Neural progenitor cell (in vitro differentiated cells): ENCODE results near the gene PRSS50. TPM values are rescaled to one million over a fixed set of nuclear protein-coding genes. Genes with fewer than 3 reads are reported as not detected.

Source experiments
- DNase-seq: peaks from one replicate; pipeline ENCODE4 v3.0.0-alpha.2; 2016; ENCODE audit warnings: low spot score
- H2AFZ ChIP-seq: fragments of 200-600 bp; sonication (generic); replicated peaks from 2 replicates; pipeline ENCODE4 v1.6.1; 2016; ENCODE audit warnings: antibody characterized with exemption
- H3F3A ChIP-seq: fragments of 200-600 bp; sonication (generic); 2 replicates; pipeline ENCODE4 v1.6.1; 2016; ENCODE audit warnings: antibody characterized with exemption, low read depth
- H3K27ac ChIP-seq: fragments of 200-600 bp; sonication (generic); 2 replicates; pipeline ENCODE4 v1.5.1; 2016; ENCODE audit warnings: mild to moderate bottlenecking
- H3K27me3 ChIP-seq: fragments of 200-600 bp; sonication (generic); 2 replicates; pipeline ENCODE4 v1.6.1; 2016; ENCODE audit warnings: mild to moderate bottlenecking, moderate library complexity
- H3K36me3 ChIP-seq: fragments of 200-600 bp; sonication (generic); 2 replicates; pipeline ENCODE4 v1.5.1; 2016
- H3K4me1 ChIP-seq: fragments of 200-600 bp; sonication (generic); 2 replicates; pipeline ENCODE4 v1.6.1; 2016; ENCODE audit warnings: mixed run types
- H3K4me2 ChIP-seq: fragments of 200-600 bp; sonication (generic); 2 replicates; pipeline ENCODE4 v1.6.1; 2016
- H3K4me3 ChIP-seq: fragments of 200-600 bp; sonication (generic); 2 replicates; pipeline ENCODE4 v1.5.1; 2016
- H3K79me2 ChIP-seq: fragments of 200-600 bp; sonication (generic); 2 replicates; pipeline ENCODE4 v1.6.1; 2016; ENCODE audit warnings: low read depth
- H3K9ac ChIP-seq: fragments of 200-600 bp; sonication (generic); 2 replicates; pipeline ENCODE4 v1.6.1; 2016
- H3K9me3 ChIP-seq: fragments of 200-600 bp; sonication (generic); 2 replicates; pipeline ENCODE4 v1.5.1; 2016; ENCODE audit warnings: low read depth
- H4K20me1 ChIP-seq: fragments of 200-600 bp; sonication (generic); 2 replicates; pipeline ENCODE4 v1.6.1; 2016; ENCODE audit warnings: low read depth
- H3K27ac Mint-ChIP-seq: 3 replicates; pipeline ENCODE4 v1.8.0; 2021; ENCODE audit warnings: mixed read lengths
- H3K27me3 Mint-ChIP-seq: 2 replicates; pipeline ENCODE4 v1.8.0; 2022; ENCODE audit warnings: low read depth, mild to moderate bottlenecking, inconsistent platforms, moderate library complexity, mixed read lengths; ENCODE audit not compliant: insufficient read depth
- H3K36me3 Mint-ChIP-seq: 3 replicates; pipeline ENCODE4 v1.8.0; 2021; ENCODE audit warnings: mixed read lengths
- H3K4me1 Mint-ChIP-seq: 3 replicates; pipeline ENCODE4 v1.8.0; 2021; ENCODE audit warnings: mixed read lengths
- H3K4me3 Mint-ChIP-seq: 3 replicates; pipeline ENCODE4 v1.8.0; 2021; ENCODE audit warnings: mild to moderate bottlenecking, moderate library complexity, mixed read lengths
- H3K9me3 Mint-ChIP-seq: 3 replicates; pipeline ENCODE4 v1.8.0; 2020; ENCODE audit warnings: mixed read lengths
- EZH2 ChIP-seq: fragments of 200-600 bp; sonication (generic); IDR thresholded peaks from 2 replicates; pipeline ENCODE4 v1.6.1; 2017; ENCODE audit warnings: antibody characterized with exemption, mild to moderate bottlenecking, moderate library complexity
- EZH2phosphoT487 ChIP-seq: fragments of 200-600 bp; sonication (generic); IDR thresholded peaks from 2 replicates; pipeline ENCODE4 v1.6.1; 2017; ENCODE audit warnings: antibody characterized with exemption
- total RNA-seq: library from RNA; depleted of rRNA; stranded (reverse); fragments of >200 nt; gene quantifications from 2 replicates; pipeline ENCODE4 v1.2.3, GENCODE V29; 2015; ENCODE audit warnings: low replicate concordance
- TF ChIP-seq, protein P1 (sequence below): fragments of 200-600 bp; sonication (generic); IDR thresholded peaks from 2 replicates; pipeline ENCODE4 v1.5.1; 2017; ENCODE audit warnings: antibody characterized with exemption, mild to moderate bottlenecking

PRSS50 gene
- total RNA-seq, 1 donor from 2014 or later = 0.28 TPM

DNA sequence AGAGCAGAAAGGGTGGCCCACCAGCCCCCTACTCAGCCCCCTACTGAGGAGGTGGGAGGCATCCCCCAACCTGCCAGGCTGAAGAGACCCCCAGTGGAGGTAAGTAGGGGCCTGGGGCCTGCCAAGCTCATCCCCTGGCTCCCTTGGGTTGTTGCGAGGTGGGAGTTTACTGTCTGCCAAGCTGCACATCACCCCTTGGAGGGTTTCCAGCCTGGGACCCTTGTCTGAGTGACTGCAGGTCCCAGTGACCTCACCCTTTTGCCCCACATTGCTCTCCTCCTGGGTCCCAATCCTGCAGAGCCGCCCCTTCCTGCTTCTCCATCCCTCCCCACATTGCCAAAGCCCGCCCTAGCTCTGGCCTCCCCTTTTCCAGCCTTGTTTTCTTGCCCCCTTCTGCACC lies 23.1 kb downstream of the PRSS50 start:
- peaks cover 11% of the 10 kb centered on the region for H3K27me3 Mint-ChIP-seq
- peaks cover 4% of the 10 kb centered on the region for H3K4me1 ChIP-seq
- H3K36me3 Mint-ChIP-seq = no peaks in the 10 kb centered on the region
- H3K79me2 ChIP-seq = no peaks in the 10 kb centered on the region
- no peak overlapping the region for H3K9ac ChIP-seq
- no peaks in the 10 kb centered on the region for H3K9me3 Mint-ChIP-seq
- no peak overlapping the region for H3K27ac ChIP-seq
- H2AFZ ChIP-seq = no peak overlapping the region
- H3K27me3 ChIP-seq = peaks cover 39% of the 10 kb centered on the region
- no peak overlapping the region for H3K4me2 ChIP-seq
- H3K9me3 ChIP-seq = no peaks in the 10 kb centered on the region
- TF ChIP-seq EZH2phosphoT487 = no peak
- TF ChIP-seq, protein P1, sequence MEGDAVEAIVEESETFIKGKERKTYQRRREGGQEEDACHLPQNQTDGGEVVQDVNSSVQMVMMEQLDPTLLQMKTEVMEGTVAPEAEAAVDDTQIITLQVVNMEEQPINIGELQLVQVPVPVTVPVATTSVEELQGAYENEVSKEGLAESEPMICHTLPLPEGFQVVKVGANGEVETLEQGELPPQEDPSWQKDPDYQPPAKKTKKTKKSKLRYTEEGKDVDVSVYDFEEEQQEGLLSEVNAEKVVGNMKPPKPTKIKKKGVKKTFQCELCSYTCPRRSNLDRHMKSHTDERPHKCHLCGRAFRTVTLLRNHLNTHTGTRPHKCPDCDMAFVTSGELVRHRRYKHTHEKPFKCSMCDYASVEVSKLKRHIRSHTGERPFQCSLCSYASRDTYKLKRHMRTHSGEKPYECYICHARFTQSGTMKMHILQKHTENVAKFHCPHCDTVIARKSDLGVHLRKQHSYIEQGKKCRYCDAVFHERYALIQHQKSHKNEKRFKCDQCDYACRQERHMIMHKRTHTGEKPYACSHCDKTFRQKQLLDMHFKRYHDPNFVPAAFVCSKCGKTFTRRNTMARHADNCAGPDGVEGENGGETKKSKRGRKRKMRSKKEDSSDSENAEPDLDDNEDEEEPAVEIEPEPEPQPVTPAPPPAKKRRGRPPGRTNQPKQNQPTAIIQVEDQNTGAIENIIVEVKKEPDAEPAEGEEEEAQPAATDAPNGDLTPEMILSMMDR = no peak
- no peak for TF ChIP-seq EZH2
- no peak overlapping the region for H3K27ac Mint-ChIP-seq
- no peak overlapping the region for H3K4me3 ChIP-seq
- peaks cover 8% of the 10 kb centered on the region for H3F3A ChIP-seq
- no peak overlapping the region for H3K4me3 Mint-ChIP-seq
- no peak for DNase-seq
- no peaks in the 10 kb centered on the region for H3K36me3 ChIP-seq
- no peaks in the 10 kb centered on the region for H4K20me1 ChIP-seq
- peaks cover 11% of the 10 kb centered on the region for H3K4me1 Mint-ChIP-seq

DNA sequence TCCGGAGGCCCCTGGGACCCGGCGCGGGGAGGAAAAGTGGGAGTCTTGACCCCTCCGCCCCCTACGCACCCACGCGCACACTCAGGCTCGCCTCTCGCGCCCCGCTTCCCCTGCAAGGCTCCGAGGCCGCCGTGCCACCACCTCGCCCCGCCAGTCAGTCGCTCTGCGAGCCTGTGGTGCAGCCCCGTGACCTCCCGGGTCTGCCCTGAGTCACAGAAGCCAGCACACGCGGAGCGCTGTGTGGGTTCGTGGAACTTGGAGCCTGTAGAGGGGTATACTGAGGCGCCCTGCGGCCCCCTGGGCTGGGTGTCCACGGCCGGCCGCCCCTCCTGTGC lies 23.8 kb downstream of the PRSS50 start:
- Histone ChIP-seq H3K9ac (no peak overlapping the region), H3K4me3 (peak overlapping the region; percentile 59), H3K36me3 (no peaks in the 10 kb centered on the region), H4K20me1 (no peaks in the 10 kb centered on the region), H3F3A (peaks cover 8% of the 10 kb centered on the region), H3K4me1 (peaks cover 4% of the 10 kb centered on the region), H3K9me3 (no peaks in the 10 kb centered on the region), H3K27ac (no peak overlapping the region), H3K4me2 (peak overlapping the region; percentile 91), H3K27me3 (peaks cover 39% of the 10 kb centered on the region), H3K79me2 (no peaks in the 10 kb centered on the region), H2AFZ (peak overlapping the region; percentile 71)
- peaks cover 8% of the 10 kb centered on the region for H3K4me1 Mint-ChIP-seq
- H3K27ac Mint-ChIP-seq = no peak overlapping the region
- TF ChIP-seq EZH2phosphoT487 (no peak), EZH2 (no peak)
- TF ChIP-seq, protein P1 = no peak
- peaks cover 9% of the 10 kb centered on the region for H3K27me3 Mint-ChIP-seq
- H3K36me3 Mint-ChIP-seq = no peaks in the 10 kb centered on the region
- no peak for DNase-seq
- no peaks in the 10 kb centered on the region for H3K9me3 Mint-ChIP-seq
- no peak overlapping the region for H3K4me3 Mint-ChIP-seq

DNA sequence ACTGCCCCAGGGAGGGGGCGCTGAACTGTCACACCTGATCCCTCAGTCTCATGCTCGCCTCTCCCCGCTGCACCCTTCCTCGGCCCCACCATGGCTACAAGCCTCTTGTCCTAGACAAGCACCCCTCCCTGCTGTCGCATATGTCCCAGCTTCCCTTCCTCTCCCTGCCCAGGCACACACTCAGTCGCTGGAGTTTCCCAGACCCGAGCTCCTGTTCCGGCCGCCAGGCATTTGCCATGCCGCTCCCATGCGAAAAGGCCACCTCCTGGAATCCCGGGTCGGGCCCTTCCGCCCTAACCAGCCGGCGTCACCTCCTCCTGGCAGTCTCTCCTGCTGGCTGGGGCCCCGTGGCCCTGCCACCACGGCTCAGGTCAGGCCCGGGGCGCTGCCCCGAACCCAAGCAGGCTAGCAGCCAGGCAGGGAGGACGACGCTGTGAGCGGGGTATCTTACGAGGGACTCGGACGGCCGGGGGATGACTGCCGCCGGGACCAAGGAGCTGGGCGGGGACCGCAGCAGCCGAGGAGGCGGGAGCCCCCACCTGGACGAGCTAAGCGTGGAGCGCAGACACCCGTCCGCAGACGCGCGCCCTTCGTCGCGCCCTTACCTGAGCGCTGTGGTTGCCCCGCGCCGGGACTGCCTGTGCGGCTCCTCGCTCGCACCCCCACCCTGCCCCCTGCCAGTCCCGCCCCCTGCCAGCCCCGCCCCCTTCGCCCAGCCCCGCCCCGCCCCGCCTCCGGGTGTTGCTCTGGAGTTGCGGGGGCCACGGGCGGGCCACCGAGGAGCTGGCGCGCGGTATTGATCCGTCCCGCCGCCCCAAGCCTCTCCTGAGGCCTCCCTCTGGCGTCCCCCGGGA lies 24.4 kb downstream of the PRSS50 start, which contains the start of gene ALS2CL:
Gene ALS2CL, minus strand, starts transcription at position 642 of the 854 bp plus-strand sequence. CDS start 4,239 bp downstream, outside the sequence.
- no peak within 1 kb of the TSS for H3K9ac ChIP-seq
- H3K27ac Mint-ChIP-seq = no peak within 1 kb of the TSS
- peak within 1 kb of the TSS; percentile 59 for H3K4me3 ChIP-seq
- no peaks in the 10 kb centered on the region for H3K36me3 ChIP-seq
- H3K36me3 Mint-ChIP-seq = no peaks in the 10 kb centered on the region
- H3K9me3 ChIP-seq = no peaks in the 10 kb centered on the region
- peak within 1 kb of the TSS; percentile 71 for H2AFZ ChIP-seq
- TF ChIP-seq EZH2 = peak; percentile 76
- TF ChIP-seq EZH2phosphoT487 = peak; percentile 51
- TF ChIP-seq, protein P1 = peak; percentile 14
- H3K4me1 Mint-ChIP-seq = peaks cover 8% of the 10 kb centered on the region
- H3K4me3 Mint-ChIP-seq = peak within 1 kb of the TSS; percentile 80
- H3K27me3 ChIP-seq = peaks cover 39% of the 10 kb centered on the region
- no peak within 1 kb of the TSS for H3K27ac ChIP-seq
- H3K9me3 Mint-ChIP-seq = no peaks in the 10 kb centered on the region
- no peaks in the 10 kb centered on the region for H3K79me2 ChIP-seq
- peaks cover 9% of the 10 kb centered on the region for H3K27me3 Mint-ChIP-seq
- peaks cover 8% of the 10 kb centered on the region for H3F3A ChIP-seq
- H3K4me2 ChIP-seq = peak within 1 kb of the TSS; percentile 91
- peaks cover 4% of the 10 kb centered on the region for H3K4me1 ChIP-seq
- H4K20me1 ChIP-seq = no peaks in the 10 kb centered on the region
- peak; percentile 69 for DNase-seq
